Common myeloid progenitor, CD34-positive (primary cell): Measurements from ENCODE around the gene POLR2L.

Experiments used
- CTCF ChIA-PET: fragments of 350-600 bp; sonication (Branson Sonifier 250); formaldehyde crosslinking; loops from one replicate; lab custom pipeline; 2021; ENCODE audit warnings: antibody characterized with exemption; lab: Charles Lee
- POLR2A ChIA-PET: fragments of 350-600 bp; sonication (Branson Sonifier 250); formaldehyde crosslinking; loops from one replicate; lab custom pipeline; 2021; ENCODE audit warnings: antibody characterized with exemption; lab: Charles Lee
- DNase-seq, 3 donors: peaks; one replicate each; pipeline versions ENCODE4 v3.0.0 to v3.0.0-alpha.2; 2013
- H3K27ac ChIP-seq, 2 experiments: 1 replicate in 1 of 2; 2 replicates in 1 of 2; pipeline ENCODE4 v1.7.0; 2013; ENCODE audit warnings: inconsistent platforms in 2 of 2, low read length in 2 of 2, mild to moderate bottlenecking in 2 of 2, low read depth in 1 of 2, moderate library complexity in 1 of 2; ENCODE audit not compliant: severe bottlenecking in 2 of 2, insufficient read depth in 1 of 2, poor library complexity in 1 of 2
- H3K27me3 ChIP-seq, 5 experiments: replicated peaks in 2 of 5; 1 replicate in 3 of 5; 2 replicates in 2 of 5; pipeline versions ENCODE4 v1.6.1 to v1.7.0; 2013; ENCODE audit warnings: low read length in 4 of 5, mild to moderate bottlenecking in 2 of 5, moderate library complexity in 2 of 5, inconsistent platforms in 1 of 5; ENCODE audit not compliant: insufficient read depth in 5 of 5, control insufficient read depth in 4 of 5
- H3K36me3 ChIP-seq, 4 experiments: 1 replicate in 2 of 4; 2 replicates in 2 of 4; pipeline versions ENCODE4 v1.6.1 to v1.7.0; 2013; ENCODE audit warnings: low read length in 3 of 4, control low read depth in 1 of 4, mild to moderate bottlenecking in 1 of 4; ENCODE audit not compliant: control insufficient read depth in 4 of 4, insufficient read depth in 4 of 4
- H3K4me1 ChIP-seq, 4 experiments: 1 replicate in 3 of 4; 2 replicates in 1 of 4; pipeline versions ENCODE4 v1.6.1 to v1.7.1; 2013; ENCODE audit warnings: low read length in 3 of 4, mild to moderate bottlenecking in 3 of 4, control low read depth in 1 of 4, inconsistent platforms in 1 of 4, moderate library complexity in 1 of 4; ENCODE audit not compliant: control insufficient read depth in 4 of 4, insufficient read depth in 4 of 4; ENCODE audit errors: control extremely low read depth in 1 of 4
- H3K4me3 ChIP-seq, 7 experiments: 1 replicate in 4 of 7; 2 replicates in 3 of 7; pipeline versions ENCODE4 v1.5.1 to v1.7.0; 2013; ENCODE audit warnings: mild to moderate bottlenecking in 7 of 7, low read length in 6 of 7, moderate library complexity in 6 of 7, inconsistent platforms in 2 of 7, low read depth in 2 of 7, control low read depth in 1 of 7; ENCODE audit not compliant: insufficient read depth in 4 of 7, control insufficient read depth in 1 of 7; ENCODE audit errors: extremely low read depth in 1 of 7
- H3K9me3 ChIP-seq, 5 experiments: 1 replicate in 4 of 5; 2 replicates in 1 of 5; pipeline versions ENCODE4 v1.6.1 to v1.7.1; 2013; ENCODE audit warnings: low read length in 4 of 5, mild to moderate bottlenecking in 2 of 5, inconsistent platforms in 1 of 5, low read depth in 1 of 5, moderate library complexity in 1 of 5; ENCODE audit not compliant: control insufficient read depth in 4 of 5, insufficient read depth in 2 of 5; ENCODE audit errors: control extremely low read depth in 1 of 5
- WGBS: methylation state at CpG from one replicate; pipeline ENCODE4 v1.1.5; 2013; ENCODE audit not compliant: insufficient coverage; 5-methylcytosine and 5-hydroxymethylcytosine counted together

POLR2L gene

GRCh38 chr11:849104-849824 lies 6.9 kb upstream of the POLR2L start:
- ChIA-PET POLR2A (no interaction called here), CTCF (interaction anchor here (0.7 to 5.0 kb wide), 9 partner anchors 10 to 203 kb away, joined by 3 to 32 read pairs (median 5); partner anchors contain the start of gene CD151)
- H3K27me3 ChIP-seq = peaks cover 0 to 7% (median 0%) of the 10 kb centered on the region in 5 experiments
- peaks cover 0 to 44% (median 41%) of the 10 kb centered on the region in 4 experiments for H3K4me1 ChIP-seq
- peak overlapping the region in 5 of 7 experiments; percentile 45 to 67 (median 58) for H3K4me3 ChIP-seq
- DNase-seq = peak in 1 of 3 donors; percentile 34
- whole genome bisulfite sequencing = 7% methylated on average over 31 of the region's 71 CpGs
- no peaks in the 10 kb centered on the region for H3K9me3 ChIP-seq
- H3K36me3 ChIP-seq = no peaks in the 10 kb centered on the region
- H3K27ac ChIP-seq = no peak overlapping the region

GRCh38 chr11:848380-848931 lies 6.1 kb upstream of the POLR2L start:
- no peak overlapping the region for H3K27ac ChIP-seq
- H3K4me1 ChIP-seq = peaks cover 0 to 52% (median 49%) of the 10 kb centered on the region in 4 experiments
- H3K36me3 ChIP-seq = no peaks in the 10 kb centered on the region
- POLR2A ChIA-PET = no interaction called here
- 45% methylated on average over 11 of the region's 14 CpGs for WGBS
- H3K4me3 ChIP-seq = peak overlapping the region in 1 of 7 experiments; percentile 10
- CTCF ChIA-PET = interaction anchor here (0.7 to 5.0 kb wide), 13 partner anchors 9 to 204 kb away, joined by 3 to 32 read pairs (median 5); partner anchors contain the start of gene CD151
- H3K9me3 ChIP-seq = no peaks in the 10 kb centered on the region
- DNase-seq = peak; percentile 36 to 63 (median 57)
- H3K27me3 ChIP-seq = peaks cover 0 to 7% (median 0%) of the 10 kb centered on the region in 5 experiments

GRCh38 chr11:847876-848275 lies 5.5 kb upstream of the POLR2L start:
- Histone ChIP-seq H3K27ac (no peak overlapping the region), H3K4me1 (peaks cover 0 to 56% (median 54%) of the 10 kb centered on the region in 4 experiments), H3K36me3 (no peaks in the 10 kb centered on the region), H3K27me3 (peaks cover 0 to 7% (median 0%) of the 10 kb centered on the region in 5 experiments), H3K4me3 (no peak overlapping the region), H3K9me3 (no peaks in the 10 kb centered on the region)
- 78% methylated on average over 14 of the region's 18 CpGs for WGBS
- no peak for DNase-seq
- POLR2A ChIA-PET = interaction anchor here (1.6 kb wide), 1 partner anchor 12 kb away, joined by 3 read pairs; no protein-coding TSS in a partner anchor
- CTCF ChIA-PET = interaction anchor here (0.7 to 5.0 kb wide), 11 partner anchors 9 to 204 kb away, joined by 3 to 32 read pairs (median 5); partner anchors contain the start of gene CD151

- Histone ChIP-seq H3K4me3 (no peak overlapping the region), H3K27me3 (peaks cover 0 to 7% (median 0%) of the 10 kb centered on the region in 5 experiments), H3K27ac (no peak overlapping the region), H3K36me3 (no peaks in the 10 kb centered on the region), H3K4me1 (peaks cover 0 to 59% (median 57%) of the 10 kb centered on the region in 4 experiments), H3K9me3 (no peaks in the 10 kb centered on the region)
- DNase-seq = no peak
- 87% methylated on average over 10 of the region's 11 CpGs for WGBS
- ChIA-PET CTCF (interaction anchor here (0.7 to 5.0 kb wide), 9 partner anchors 9 to 205 kb away, joined by 3 to 32 read pairs (median 4); no protein-coding TSS in a partner anchor), POLR2A (interaction anchor here (0.6 to 1.6 kb wide), 2 partner anchors 13 to 61 kb away, joined by 3 to 10 read pairs; no protein-coding TSS in a partner anchor)
Measured at GRCh38 chr11:846496-847098, 4.3 kb upstream of the POLR2L start.

GRCh38 chr11:845872-846495 lies 3.7 kb upstream of the POLR2L start:
- peaks cover 0 to 65% (median 62%) of the 10 kb centered on the region in 4 experiments for H3K4me1 ChIP-seq
- CTCF ChIA-PET = interaction anchor here (0.7 to 5.0 kb wide), 9 partner anchors 9 to 206 kb away, joined by 3 to 32 read pairs (median 4); no protein-coding TSS in a partner anchor
- POLR2A ChIA-PET = interaction anchor here (0.6 to 0.7 kb wide), 2 partner anchors 62 to 131 kb away, joined by 3 to 10 read pairs; no protein-coding TSS in a partner anchor
- H3K4me3 ChIP-seq = peak overlapping the region in 3 of 7 experiments; percentile 28 to 94 (median 29)
- peaks cover 0 to 7% (median 0%) of the 10 kb centered on the region in 5 experiments for H3K27me3 ChIP-seq
- no peak overlapping the region for H3K27ac ChIP-seq
- H3K36me3 ChIP-seq = no peaks in the 10 kb centered on the region
- DNase-seq = no peak
- no peaks in the 10 kb centered on the region for H3K9me3 ChIP-seq
- 19% methylated on average over 8 of the region's 8 CpGs for WGBS
